Measurements from ENCODE around the gene INAFM2.

The INAFM2 gene

DNA sequence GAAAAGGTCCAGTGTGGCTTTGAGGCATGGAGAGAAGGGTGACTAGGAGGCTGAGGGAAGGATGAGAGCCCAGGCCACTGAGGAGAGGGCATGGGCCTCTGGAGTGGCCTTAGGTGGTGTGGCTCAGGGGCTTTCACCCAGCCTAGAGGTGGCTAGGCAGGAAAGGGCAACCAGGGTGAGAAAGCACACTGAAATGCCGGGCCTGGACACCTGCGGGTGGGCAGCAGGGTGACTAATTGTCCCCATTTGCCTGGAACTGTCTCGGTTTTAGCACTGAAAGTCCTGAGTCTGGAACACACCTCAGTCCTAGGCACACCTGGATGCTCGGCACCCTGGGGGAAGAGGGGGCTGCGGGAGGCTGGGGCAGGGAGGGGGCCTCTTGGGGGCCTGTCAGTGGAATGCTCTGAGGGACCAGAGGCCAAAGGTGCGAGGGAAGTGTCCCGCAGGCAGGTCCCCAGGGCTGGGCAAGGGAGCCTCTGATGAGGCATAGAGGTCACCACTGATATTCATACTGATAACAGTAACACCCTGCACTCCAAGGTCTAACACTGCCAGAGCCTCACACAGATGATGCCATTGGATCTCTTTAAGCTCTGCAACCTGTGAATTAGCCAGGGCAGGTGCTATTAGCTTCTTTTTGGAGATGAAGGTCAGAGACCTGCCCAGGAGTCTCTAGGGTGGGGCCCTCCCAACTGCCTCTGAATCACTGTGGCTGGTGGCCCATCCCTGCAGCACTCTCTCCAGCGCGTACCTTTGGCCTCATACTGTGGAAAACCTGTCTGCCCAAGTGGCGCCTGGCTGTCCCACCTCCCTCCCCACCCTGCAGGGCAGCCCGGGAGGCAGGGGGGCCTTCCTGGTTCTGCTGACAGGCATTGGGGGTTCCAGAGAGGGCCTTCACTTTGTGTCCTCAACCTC, 24.3 kb downstream of the INAFM2 start:
- Histone ChIP-seq H3K36me3 (ENCODE audit: insufficient read depth, low read length) (no peaks in the 10 kb centered on the region), H3F3A (ENCODE audit: insufficient read depth, low read length) (no peaks in the 10 kb centered on the region), H3K4me1 (ENCODE audit: insufficient read depth, low read length, severe bottlenecking) (no peaks in the 10 kb centered on the region), H3K9me2 (ENCODE audit: low read depth, low read length) (no peaks in the 10 kb centered on the region), H3K4me2 (ENCODE audit: low read length) (no peak overlapping the region), H3K9ac (ENCODE audit: low read length) (no peak overlapping the region), H3K9me3 (ENCODE audit: low read length) (no peaks in the 10 kb centered on the region), H3K27ac (ENCODE audit: low read depth, low read length, poor library complexity, severe bottlenecking) (no peak overlapping the region), H2AFZ (ENCODE audit: low read length) (no peak overlapping the region), H4K20me1 (ENCODE audit: insufficient read depth, low read length) (no peaks in the 10 kb centered on the region), H3K4me3 (ENCODE audit: low read depth, low read length, poor library complexity, severe bottlenecking) (no peak overlapping the region), H3K79me2 (ENCODE audit: insufficient read depth, low read length) (no peaks in the 10 kb centered on the region), H3K27me3 (ENCODE audit: insufficient read depth, low read length) (no peaks in the 10 kb centered on the region)
- TF ChIP-seq, protein P1, sequence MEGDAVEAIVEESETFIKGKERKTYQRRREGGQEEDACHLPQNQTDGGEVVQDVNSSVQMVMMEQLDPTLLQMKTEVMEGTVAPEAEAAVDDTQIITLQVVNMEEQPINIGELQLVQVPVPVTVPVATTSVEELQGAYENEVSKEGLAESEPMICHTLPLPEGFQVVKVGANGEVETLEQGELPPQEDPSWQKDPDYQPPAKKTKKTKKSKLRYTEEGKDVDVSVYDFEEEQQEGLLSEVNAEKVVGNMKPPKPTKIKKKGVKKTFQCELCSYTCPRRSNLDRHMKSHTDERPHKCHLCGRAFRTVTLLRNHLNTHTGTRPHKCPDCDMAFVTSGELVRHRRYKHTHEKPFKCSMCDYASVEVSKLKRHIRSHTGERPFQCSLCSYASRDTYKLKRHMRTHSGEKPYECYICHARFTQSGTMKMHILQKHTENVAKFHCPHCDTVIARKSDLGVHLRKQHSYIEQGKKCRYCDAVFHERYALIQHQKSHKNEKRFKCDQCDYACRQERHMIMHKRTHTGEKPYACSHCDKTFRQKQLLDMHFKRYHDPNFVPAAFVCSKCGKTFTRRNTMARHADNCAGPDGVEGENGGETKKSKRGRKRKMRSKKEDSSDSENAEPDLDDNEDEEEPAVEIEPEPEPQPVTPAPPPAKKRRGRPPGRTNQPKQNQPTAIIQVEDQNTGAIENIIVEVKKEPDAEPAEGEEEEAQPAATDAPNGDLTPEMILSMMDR (IDR thresholded peaks at IDR 0.05; ENCODE audit: low read length), result no peak
- TF ChIP-seq EZH2 (IDR thresholded peaks at IDR 0.05; ENCODE audit: borderline replicate concordance, low read length), result no peak

DNA sequence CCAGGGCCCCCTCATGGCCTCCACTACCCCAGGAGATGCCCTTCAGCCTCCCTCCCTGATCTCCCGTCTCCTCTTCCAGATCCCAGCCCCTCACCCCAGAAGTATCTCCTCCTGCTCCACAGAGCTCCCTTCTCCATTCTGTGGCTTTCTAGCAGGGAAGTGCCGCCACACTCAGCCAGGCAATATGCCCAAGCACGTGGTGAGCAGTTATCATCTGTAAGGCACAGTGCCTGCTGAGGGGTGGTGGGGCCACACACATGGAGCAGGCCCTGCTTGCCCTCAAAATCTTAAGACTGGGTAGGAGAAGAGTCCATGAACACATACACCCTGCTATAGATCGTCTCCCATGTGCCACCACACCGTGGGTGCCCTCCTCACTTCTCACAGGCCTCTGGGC, 25.0 kb downstream of the INAFM2 start:
- Histone ChIP-seq H3K4me3 (ENCODE audit: low read depth, low read length, poor library complexity, severe bottlenecking) (no peak overlapping the region), H3F3A (ENCODE audit: insufficient read depth, low read length) (no peaks in the 10 kb centered on the region), H3K4me2 (ENCODE audit: low read length) (no peak overlapping the region), H3K4me1 (ENCODE audit: insufficient read depth, low read length, severe bottlenecking) (no peaks in the 10 kb centered on the region), H3K27me3 (ENCODE audit: insufficient read depth, low read length) (no peaks in the 10 kb centered on the region), H3K27ac (ENCODE audit: low read depth, low read length, poor library complexity, severe bottlenecking) (no peak overlapping the region), H3K36me3 (ENCODE audit: insufficient read depth, low read length) (no peaks in the 10 kb centered on the region), H3K9ac (ENCODE audit: low read length) (no peak overlapping the region), H3K9me3 (ENCODE audit: low read length) (no peaks in the 10 kb centered on the region), H3K9me2 (ENCODE audit: low read depth, low read length) (no peaks in the 10 kb centered on the region), H3K79me2 (ENCODE audit: insufficient read depth, low read length) (no peaks in the 10 kb centered on the region), H4K20me1 (ENCODE audit: insufficient read depth, low read length) (no peaks in the 10 kb centered on the region), H2AFZ (ENCODE audit: low read length) (no peak overlapping the region)
- no peak for TF ChIP-seq EZH2 (IDR thresholded peaks at IDR 0.05; ENCODE audit: borderline replicate concordance, low read length)
- TF ChIP-seq, protein P1 (IDR thresholded peaks at IDR 0.05; ENCODE audit: low read length), result no peak

DNA sequence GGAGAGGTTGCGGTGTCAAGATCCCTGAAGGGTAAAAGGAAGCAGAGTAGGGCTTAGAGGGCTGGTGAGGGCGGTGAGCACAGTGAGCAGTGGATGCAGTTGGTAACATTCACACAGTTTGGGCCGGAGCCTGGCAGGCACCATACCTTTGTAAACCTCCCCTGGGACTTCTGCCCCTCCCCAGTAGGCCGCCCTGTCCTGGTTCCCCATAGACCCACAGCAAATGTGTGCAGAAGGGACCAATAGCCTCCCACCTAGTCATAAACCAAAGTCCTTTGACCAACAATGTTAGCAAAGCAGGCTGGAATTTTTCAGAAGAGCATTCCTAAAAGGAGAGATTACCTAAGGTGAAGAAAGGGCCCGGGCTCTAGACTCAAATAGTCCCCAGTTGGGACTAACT, 25.7 kb downstream of the INAFM2 start:
- H3K9me2 ChIP-seq (ENCODE audit: low read depth, low read length), result no peaks in the 10 kb centered on the region
- H3K4me2 ChIP-seq (ENCODE audit: low read length), result no peak overlapping the region
- no peaks in the 10 kb centered on the region for H3F3A ChIP-seq (ENCODE audit: insufficient read depth, low read length)
- TF ChIP-seq, protein P1 (IDR thresholded peaks at IDR 0.05; ENCODE audit: low read length), result no peak
- no peak for TF ChIP-seq EZH2 (IDR thresholded peaks at IDR 0.05; ENCODE audit: borderline replicate concordance, low read length)
- H3K27ac ChIP-seq (ENCODE audit: low read depth, low read length, poor library complexity, severe bottlenecking), result no peak overlapping the region
- no peaks in the 10 kb centered on the region for H3K79me2 ChIP-seq (ENCODE audit: insufficient read depth, low read length)
- no peaks in the 10 kb centered on the region for H3K27me3 ChIP-seq (ENCODE audit: insufficient read depth, low read length)
- no peak overlapping the region for H3K9ac ChIP-seq (ENCODE audit: low read length)
- no peaks in the 10 kb centered on the region for H3K36me3 ChIP-seq (ENCODE audit: insufficient read depth, low read length)
- H3K4me1 ChIP-seq (ENCODE audit: insufficient read depth, low read length, severe bottlenecking), result no peaks in the 10 kb centered on the region
- H2AFZ ChIP-seq (ENCODE audit: low read length), result no peak overlapping the region
- H3K4me3 ChIP-seq (ENCODE audit: low read depth, low read length, poor library complexity, severe bottlenecking), result no peak overlapping the region
- no peaks in the 10 kb centered on the region for H4K20me1 ChIP-seq (ENCODE audit: insufficient read depth, low read length)
- no peaks in the 10 kb centered on the region for H3K9me3 ChIP-seq (ENCODE audit: low read length)

All from OCI-LY1 (cell line).